ENCODE data around the gene BCS1L.

GRCh38 chr2:218642786-218643185, 16.7 kb upstream of the BCS1L start:
- no peak for TF ChIP-seq CTCF (IDR thresholded peaks at IDR 0.05)
- TF ChIP-seq POLR2A (IDR thresholded peaks at IDR 0.05) = no peak

All from adrenal gland (tissue), 5 donors.